ENCODE results near the gene FBXW2.

DNA sequence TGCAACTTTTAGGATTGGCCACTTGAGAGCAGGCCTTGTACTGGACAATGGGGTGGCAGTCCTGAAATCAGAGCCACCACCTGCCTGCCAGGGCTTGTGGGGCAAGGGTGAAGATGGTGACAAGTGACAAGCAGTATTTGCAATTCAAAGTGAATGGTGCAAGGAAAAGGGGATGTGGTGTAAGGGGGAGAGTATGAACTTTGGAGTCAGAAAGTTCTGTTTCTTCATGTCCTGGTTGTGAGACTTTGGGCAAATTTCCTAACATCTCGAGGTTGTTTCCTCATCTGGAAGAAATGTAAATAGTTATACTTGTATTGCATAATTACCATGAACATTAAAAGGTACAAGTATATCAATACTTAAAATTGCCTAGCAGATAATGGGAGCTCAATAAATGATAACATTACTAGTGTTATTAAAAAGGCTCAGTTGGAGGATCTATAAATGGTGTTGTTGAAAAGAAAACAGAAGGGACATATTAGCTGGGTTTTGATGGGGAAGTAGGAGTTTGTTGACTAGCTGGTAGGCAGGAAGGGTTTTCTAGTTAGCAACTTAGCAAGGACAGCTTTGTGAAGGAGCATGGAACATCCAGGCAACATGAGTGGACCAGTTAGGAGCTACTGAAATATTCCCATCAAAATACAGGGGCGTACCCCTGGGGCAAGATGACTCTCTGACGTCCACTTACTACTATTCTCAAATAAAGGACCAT, 57.6 kb downstream of the FBXW2 start:
- TF ChIP-seq, protein P1, sequence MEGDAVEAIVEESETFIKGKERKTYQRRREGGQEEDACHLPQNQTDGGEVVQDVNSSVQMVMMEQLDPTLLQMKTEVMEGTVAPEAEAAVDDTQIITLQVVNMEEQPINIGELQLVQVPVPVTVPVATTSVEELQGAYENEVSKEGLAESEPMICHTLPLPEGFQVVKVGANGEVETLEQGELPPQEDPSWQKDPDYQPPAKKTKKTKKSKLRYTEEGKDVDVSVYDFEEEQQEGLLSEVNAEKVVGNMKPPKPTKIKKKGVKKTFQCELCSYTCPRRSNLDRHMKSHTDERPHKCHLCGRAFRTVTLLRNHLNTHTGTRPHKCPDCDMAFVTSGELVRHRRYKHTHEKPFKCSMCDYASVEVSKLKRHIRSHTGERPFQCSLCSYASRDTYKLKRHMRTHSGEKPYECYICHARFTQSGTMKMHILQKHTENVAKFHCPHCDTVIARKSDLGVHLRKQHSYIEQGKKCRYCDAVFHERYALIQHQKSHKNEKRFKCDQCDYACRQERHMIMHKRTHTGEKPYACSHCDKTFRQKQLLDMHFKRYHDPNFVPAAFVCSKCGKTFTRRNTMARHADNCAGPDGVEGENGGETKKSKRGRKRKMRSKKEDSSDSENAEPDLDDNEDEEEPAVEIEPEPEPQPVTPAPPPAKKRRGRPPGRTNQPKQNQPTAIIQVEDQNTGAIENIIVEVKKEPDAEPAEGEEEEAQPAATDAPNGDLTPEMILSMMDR (conservative IDR thresholded peaks at IDR 0.05), result no peak
- TF ChIP-seq EZH2 (IDR thresholded peaks at IDR 0.05; ENCODE audit: low read depth), result no peak
